GOT3 (cell line): ENCODE data around the gene RBBP5.
"Not testable (repeated sequence)": the region's sequence is repeated elsewhere in the genome, so short reads cannot be mapped to it uniquely, and the experiment has no call there.

Source experiments
- DNase-seq: peaks from one replicate; lab custom pipeline; 2025; ENCODE audit warnings: mixed read lengths; lab: John Stamatoyannopoulos, UW

RBBP5 gene

GRCh38 chr1:205121660-205122488 lies at the start of gene RBBP5:
Gene RBBP5 (minus strand): TSS chr1:205121978. CDS start chr1:205121873, 105 bp downstream.
- DNase-seq: peak; percentile 85

GRCh38 chr1:205171369-205171768 lies 49.6 kb upstream of the RBBP5 start:
- DNase-seq: no peak

- DNase-seq: no peak
These were observed 48.9 kb upstream of the RBBP5 start for GRCh38 chr1:205170532-205171269.

GRCh38 chr1:205169248-205169647 lies 47.5 kb upstream of the RBBP5 start:
- DNase-seq: no peak

- no peak for DNase-seq
These were observed 46.5 kb upstream of the RBBP5 start for GRCh38 chr1:205168291-205168690.

- DNase-seq: no peak
These were observed 40.5 kb upstream of the RBBP5 start for GRCh38 chr1:205162301-205162700.

- no peak for DNase-seq
These were observed 39.3 kb upstream of the RBBP5 start for GRCh38 chr1:205161076-205161475.

- no peak for DNase-seq
These were observed 36.4 kb upstream of the RBBP5 start for GRCh38 chr1:205158048-205158616.

- DNase-seq: not testable (repeated sequence)
These were observed 34.0 kb upstream of the RBBP5 start for GRCh38 chr1:205155665-205156377.

- DNase-seq: no peak
These were observed 30.7 kb upstream of the RBBP5 start for GRCh38 chr1:205152505-205152904.

GRCh38 chr1:205150651-205151428 lies 29.1 kb upstream of the RBBP5 start:
- DNase-seq: no peak

GRCh38 chr1:205147191-205147835 lies 25.5 kb upstream of the RBBP5 start:
- no peak for DNase-seq

GRCh38 chr1:205144751-205145150 lies 23.0 kb upstream of the RBBP5 start:
- no peak for DNase-seq

GRCh38 chr1:205144046-205144720 lies 22.4 kb upstream of the RBBP5 start:
- DNase-seq: no peak

GRCh38 chr1:205142102-205142469 lies 20.3 kb upstream of the RBBP5 start:
- no peak for DNase-seq

- DNase-seq: peak; percentile 32
These were observed 19.7 kb upstream of the RBBP5 start for GRCh38 chr1:205141236-205142101.

GRCh38 chr1:205140113-205140512 lies 18.3 kb upstream of the RBBP5 start:
- no peak for DNase-seq

- DNase-seq: no peak
These were observed 16.1 kb upstream of the RBBP5 start for GRCh38 chr1:205137901-205138300.

- DNase-seq: no peak
These were observed 11.5 kb upstream of the RBBP5 start for GRCh38 chr1:205133287-205133686.
